Occipital lobe (tissue), 2 donors: ENCODE results near the gene SLC39A1. TPM values are rescaled to one million over a fixed set of nuclear protein-coding genes. Genes with fewer than 3 reads are reported as not detected.
A peak's percentile ranks its signal among the peaks of the same experiment; 100 is the strongest.

ENCODE experiments used
- DNase-seq: peaks from one replicate; lab custom pipeline; 2025; lab: John Stamatoyannopoulos, UW
- total RNA-seq: library from RNA; depleted of rRNA; stranded (reverse); fragments of >200 nt; gene quantifications from one replicate; pipeline ENCODE4 v1.2.3, GENCODE V29; 2014

SLC39A1 gene
- total RNA-seq, 1 donor from 2014 or later = 30.9 TPM

- DNase-seq = no peak
These were observed 9.4 kb downstream of the SLC39A1 start for GRCh38 chr1:153953859-153954365.

- no peak for DNase-seq
These were observed 11.5 kb downstream of the SLC39A1 start for GRCh38 chr1:153951801-153952200.

DNA sequence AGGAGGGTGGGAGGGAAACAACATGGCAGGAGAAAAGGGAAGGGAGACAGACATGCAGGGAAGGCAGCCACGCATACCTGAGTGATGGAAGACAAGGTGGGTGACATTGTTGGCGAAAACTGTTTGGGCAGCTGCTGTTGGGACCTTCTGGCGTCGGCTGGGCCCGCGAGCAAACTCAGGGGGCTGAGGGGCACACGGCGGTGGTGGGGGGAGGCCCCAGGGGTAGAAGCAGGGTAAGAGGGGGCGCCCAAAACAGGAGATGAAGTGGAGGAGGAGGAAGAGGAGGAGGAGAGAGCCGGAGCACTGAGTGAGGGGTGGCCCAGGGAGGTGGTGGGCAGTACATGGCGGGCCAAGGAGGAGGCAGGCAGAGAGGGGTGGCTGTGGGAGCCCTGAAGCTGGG lies 12.2 kb downstream of the SLC39A1 start:
- DNase-seq = no peak

GRCh38 chr1:153946622-153947241 lies 16.6 kb downstream of the SLC39A1 start, which contains the start of gene DENND4B:
TSS of gene DENND4B (minus strand) at chr1:153946718. CDS start at chr1:153944374, 2,344 bp downstream.
- peak; percentile 58 for DNase-seq

DNA sequence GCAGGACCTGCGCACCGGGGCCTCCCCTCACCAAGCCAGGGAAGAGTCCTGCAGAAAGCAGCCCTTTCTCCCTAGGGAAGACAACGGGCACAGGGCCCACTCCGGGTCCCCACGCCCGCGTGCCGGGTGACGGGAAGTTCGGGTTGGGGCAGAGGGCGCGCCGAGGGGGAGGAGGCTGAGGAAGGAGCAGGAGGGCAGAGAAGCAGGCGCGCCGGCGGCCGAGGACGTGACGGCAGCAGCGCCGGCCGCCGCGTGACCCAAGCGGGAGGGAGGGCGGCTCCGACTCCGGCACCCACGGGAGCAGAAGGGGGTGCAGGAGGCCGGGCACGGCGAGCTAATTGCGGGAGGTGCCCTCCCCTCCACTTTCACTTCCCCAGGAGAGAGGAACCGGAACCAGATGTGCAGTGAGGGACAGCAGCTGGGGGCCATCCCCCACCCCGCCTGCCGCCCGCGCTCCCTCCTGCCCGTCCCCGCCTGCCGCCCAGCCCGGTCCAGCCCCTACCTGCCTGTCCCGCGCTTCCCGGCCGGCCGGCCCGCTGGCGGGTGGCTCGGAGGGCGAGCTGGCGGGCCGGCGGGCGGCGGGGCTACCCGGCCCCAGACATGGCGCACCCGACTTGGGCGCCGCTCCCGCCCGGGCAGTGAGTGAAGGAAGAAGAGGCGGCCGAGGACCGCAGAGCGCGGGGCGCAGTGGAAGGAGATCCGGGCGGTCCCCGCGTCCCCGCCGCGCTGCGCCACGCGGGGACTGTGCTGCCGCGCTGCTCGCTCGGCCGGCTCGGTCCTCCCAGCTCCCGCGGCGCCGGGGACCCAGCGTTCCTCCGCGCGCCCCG lies 17.3 kb downstream of the SLC39A1 start:
- peak; percentile 66 for DNase-seq

DNA sequence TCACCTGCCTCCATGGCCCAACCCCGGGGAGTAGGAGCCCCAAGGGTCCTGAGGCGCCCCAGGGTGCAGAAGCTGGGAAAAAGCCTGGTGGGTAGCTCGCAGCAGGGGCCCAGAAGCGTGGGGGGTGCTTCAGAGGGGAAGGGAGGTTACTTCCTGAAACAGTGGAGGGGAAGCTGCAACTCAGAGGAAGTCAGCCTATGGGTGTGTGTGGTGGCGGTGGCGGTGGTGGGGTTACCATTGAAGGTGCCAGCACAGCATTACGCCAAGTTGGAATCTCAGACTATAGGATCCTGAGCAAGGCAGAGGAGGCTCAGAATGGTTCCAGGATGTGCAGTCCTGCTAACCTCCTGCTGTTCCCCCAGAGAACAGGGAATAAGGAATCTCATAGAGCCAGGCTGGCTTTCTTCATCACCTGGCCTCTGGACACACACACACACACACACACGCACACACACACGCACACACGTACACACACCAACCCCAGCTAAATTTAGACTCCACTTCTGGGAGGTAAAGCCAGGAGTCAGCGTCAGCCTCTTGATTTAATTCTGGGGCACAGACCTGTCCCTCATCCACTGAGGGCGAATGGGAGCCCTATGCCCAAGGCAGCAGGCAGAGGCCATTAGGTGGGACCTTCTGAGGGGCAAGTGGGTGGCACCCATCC lies 18.1 kb downstream of the SLC39A1 start:
- no peak for DNase-seq

DNA sequence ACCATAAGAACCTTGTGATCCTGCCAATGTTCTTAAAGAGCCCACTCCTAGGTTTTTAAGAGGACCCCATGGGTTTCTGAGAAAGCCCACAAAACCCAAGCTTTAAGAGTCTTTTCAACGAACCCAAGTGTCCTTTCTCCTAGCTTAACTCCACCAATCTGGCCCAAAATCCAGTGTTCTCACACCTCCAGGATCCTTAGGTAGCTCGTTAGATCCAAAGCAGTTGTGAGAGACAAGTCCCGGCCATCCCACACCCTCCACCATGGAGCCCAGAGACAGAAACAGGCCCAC lies 18.6 kb downstream of the SLC39A1 start:
- DNase-seq = no peak

DNA sequence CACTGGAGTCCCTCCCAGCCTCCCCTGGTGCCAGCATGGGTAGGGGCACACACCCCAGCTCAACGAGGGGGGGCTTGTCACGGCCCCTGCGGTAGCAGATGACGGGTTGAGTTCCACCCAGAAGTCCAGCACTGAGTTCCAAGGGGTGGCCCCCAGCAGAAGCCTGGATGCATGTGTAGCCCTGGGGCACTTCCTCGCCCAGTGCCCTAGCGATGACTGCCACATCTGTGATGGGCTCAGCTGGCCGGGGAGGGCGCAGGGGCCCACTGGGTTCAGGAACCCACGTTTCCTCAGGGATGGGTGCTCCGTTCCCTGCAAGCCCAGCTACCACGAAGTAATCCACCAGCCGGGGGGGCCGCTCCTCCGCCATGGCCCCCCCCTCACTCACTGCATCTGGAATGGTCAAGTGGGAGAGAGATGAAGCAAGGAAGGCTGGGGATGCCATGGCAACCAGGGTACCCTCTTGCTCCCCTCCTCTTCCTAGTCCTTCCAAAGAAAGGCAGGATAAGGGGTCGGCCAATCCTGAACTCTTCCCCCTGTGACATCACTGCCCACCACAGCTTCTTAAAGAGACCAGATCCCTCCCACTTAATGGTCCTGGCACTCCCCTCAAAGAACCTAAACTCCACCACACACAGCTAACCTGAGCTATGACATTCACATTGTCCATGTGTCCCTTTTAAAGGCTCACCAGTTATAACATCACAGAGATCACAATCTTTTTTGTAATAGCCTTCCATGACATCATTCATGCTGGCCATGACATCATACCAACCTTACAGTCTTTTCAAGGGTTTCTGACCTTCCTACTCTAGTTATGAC lies 19.1 kb downstream of the SLC39A1 start:
- no peak for DNase-seq

- no peak for DNase-seq
These were observed 20.4 kb downstream of the SLC39A1 start for GRCh38 chr1:153942766-153943549.

DNA sequence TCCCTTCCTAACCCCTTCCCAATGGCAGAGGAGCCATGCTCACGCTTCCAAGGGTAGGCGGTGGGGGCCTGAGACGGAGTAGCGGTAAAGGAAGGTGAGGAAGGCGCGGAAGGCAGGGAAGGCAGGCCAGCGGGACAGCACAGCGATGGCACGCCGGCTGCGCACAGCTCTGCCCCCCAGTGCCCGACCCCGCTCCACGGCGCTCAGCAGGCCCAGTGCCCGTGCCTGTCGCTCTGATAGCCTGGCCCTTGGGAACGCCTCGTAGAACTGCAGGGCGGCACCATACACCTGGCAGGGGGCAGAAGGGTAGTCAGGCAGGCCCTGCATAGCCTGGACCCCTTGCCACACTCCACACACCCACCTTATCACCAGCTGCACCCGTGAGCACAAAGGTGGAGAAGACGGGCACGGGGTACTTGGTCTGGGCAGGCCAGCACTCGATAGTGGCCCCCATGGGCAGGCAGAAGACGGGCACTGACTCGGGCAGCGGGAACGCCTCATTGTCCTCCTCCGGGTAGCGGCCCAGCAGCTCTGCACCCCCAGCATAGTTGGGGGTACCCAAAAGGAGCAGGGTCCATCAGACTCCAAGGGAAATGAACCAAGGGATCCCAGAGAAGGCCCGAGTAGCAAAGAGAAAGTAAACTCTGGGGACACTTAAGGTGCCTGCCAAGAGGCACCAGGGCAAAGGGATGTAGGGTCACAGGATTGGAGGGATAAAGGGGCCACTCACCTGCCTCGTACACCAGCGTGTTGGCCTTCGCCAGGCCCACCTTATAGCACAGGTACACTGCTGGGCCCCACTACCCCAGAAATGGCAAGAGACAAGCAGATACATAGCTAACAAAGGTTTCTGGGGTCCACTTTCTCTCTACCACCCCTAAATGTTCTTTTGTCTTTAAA lies 21.3 kb downstream of the SLC39A1 start:
- no peak for DNase-seq

GRCh38 chr1:153940756-153941155 lies 22.6 kb downstream of the SLC39A1 start:
- no peak for DNase-seq

GRCh38 chr1:153939476-153939875 lies 23.9 kb downstream of the SLC39A1 start:
- DNase-seq = no peak

GRCh38 chr1:153938996-153939395 lies 24.3 kb downstream of the SLC39A1 start:
- no peak for DNase-seq

GRCh38 chr1:153937331-153937730 lies 26.0 kb downstream of the SLC39A1 start:
- DNase-seq = no peak

GRCh38 chr1:153936011-153936802 lies 27.1 kb downstream of the SLC39A1 start:
- no peak for DNase-seq

DNA sequence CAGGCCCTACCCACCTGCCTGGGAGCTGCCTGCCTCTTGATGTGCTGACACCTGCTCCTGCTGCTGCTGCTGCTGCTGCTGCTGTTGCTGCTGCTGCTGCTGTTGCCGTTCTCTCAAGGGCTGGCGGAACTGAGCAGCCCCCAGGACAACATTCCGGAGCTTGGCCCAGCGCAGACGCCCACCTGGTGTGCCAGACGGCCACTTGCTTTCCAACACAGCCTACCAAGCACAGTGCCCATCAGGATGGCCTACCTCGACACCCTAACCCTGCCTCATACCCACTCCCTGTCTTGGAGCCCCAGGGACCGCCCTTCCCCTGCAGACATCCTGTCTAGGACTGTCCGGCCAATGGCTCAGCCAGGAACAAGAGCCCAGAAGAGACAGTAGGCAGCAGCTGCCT lies 28.6 kb downstream of the SLC39A1 start:
- DNase-seq = no peak

DNA sequence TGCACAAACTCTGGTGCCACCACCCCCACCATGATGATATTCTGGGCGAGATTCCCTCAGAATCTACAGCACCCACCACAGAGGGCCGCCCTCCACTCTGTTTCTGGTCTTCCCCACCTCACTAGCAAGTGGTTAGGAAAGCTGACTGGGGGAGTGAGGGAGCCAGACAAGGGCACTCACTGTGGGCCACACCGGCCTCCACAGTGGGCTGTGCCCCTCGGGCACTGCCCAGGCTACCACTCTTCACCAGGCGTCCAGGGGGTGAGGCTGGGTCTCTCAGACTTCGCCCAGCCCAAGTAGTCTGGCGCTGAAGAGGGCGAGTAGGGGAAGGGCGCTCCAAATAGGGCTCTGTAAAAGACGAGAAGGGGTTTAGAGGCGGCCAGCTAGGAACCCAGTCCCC lies 29.4 kb downstream of the SLC39A1 start:
- DNase-seq = no peak

DNA sequence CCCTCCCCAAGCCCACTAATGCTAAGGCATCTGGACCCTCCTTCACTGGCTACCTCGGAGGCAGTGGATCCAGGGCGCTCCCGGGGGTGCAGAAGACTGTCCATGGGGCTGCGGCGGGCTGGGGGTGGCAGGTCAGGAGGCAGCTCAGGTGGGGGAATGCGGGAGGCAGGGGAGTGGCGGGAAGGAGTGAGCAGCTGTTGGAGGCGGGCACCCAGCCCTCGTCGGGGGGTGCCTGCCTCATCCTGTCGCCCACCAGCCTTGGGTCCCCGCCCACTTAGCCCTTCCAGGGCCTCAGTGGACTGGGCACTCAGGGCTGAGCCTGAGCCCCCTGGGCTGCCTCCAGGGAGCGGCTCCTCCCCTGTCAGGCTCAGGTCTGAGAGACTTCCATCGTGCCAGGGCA lies 29.9 kb downstream of the SLC39A1 start:
- DNase-seq = no peak
